Measurements from ENCODE around the gene CFAP46.

CFAP46 gene

DNA sequence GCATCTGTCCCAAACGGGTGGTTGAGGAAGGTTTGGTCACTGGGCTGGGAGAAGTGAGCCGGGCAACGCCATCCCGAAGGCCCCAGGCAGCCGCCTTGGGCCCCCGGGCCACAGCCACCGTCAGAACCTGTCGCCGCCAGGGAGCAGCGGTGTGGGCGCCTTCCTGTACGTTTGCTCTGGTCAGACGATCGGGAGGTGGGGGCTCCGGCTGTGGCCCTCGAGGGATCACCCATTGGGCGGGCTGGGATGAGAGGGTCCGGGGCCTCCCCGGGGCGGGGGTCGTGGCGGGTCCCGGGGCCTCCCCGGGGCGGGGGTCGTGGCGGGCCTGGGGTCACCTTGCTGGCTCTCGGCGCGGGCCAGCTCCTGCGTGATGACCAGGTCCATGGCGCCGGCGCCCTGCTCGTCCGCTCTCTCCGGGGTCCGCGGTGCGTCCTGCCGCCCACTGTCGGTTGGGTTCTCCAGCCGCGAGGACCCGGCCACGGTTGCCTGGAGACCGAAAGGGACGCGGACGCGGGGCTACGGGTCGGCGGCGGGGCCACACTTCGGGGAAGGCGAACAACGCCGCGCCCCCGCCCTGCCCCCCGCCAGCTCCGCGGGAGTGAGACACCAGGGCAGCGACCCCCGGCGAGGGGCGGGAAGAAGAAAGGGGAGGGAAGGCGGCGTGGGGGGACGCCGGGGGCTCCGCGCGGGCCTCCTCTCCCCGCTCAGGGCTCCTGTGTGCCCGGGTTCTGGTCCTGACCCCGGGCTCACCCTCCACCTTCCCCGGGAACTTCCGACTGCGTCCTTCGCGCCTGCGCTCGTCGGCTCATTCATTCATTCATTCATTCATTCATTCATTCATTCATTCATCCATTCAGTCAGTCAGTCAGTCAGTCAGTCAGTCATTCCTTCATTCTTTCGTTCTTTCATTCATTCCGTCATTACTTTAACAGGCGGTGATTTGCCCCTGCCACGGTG is at the start of gene CFAP46:
Gene CFAP46, minus strand, starts transcription at position 470 of the 957 bp plus-strand sequence. Its CDS starts 86 bp downstream, at position 384.
- Mint-ChIP-seq H3K9me3 (no peaks in the 10 kb centered on the region), H3K36me3 (ENCODE audit: low read depth) (no peaks in the 10 kb centered on the region), H3K4me1 (peaks cover 13% of the 10 kb centered on the region), H3K27ac (peak within 1 kb of the TSS; percentile 21), H3K27me3 (peaks cover 58% of the 10 kb centered on the region), H3K4me3 (peak within 1 kb of the TSS; percentile 77)
- DNase-seq (peak; percentile 44), ATAC-seq (no peak)

GRCh38 chr10:132991706-132992432 is 49.5 kb upstream of the CFAP46 start:
- no peaks in the 10 kb centered on the region for H3K4me1 Mint-ChIP-seq
- H3K9me3 Mint-ChIP-seq: no peaks in the 10 kb centered on the region
- H3K27ac Mint-ChIP-seq: no peak overlapping the region
- H3K27me3 Mint-ChIP-seq: no peaks in the 10 kb centered on the region
- DNase-seq (no peak), ATAC-seq (no peak)
- H3K4me3 Mint-ChIP-seq: no peak overlapping the region
- H3K36me3 Mint-ChIP-seq (ENCODE audit: low read depth): no peaks in the 10 kb centered on the region

DNA sequence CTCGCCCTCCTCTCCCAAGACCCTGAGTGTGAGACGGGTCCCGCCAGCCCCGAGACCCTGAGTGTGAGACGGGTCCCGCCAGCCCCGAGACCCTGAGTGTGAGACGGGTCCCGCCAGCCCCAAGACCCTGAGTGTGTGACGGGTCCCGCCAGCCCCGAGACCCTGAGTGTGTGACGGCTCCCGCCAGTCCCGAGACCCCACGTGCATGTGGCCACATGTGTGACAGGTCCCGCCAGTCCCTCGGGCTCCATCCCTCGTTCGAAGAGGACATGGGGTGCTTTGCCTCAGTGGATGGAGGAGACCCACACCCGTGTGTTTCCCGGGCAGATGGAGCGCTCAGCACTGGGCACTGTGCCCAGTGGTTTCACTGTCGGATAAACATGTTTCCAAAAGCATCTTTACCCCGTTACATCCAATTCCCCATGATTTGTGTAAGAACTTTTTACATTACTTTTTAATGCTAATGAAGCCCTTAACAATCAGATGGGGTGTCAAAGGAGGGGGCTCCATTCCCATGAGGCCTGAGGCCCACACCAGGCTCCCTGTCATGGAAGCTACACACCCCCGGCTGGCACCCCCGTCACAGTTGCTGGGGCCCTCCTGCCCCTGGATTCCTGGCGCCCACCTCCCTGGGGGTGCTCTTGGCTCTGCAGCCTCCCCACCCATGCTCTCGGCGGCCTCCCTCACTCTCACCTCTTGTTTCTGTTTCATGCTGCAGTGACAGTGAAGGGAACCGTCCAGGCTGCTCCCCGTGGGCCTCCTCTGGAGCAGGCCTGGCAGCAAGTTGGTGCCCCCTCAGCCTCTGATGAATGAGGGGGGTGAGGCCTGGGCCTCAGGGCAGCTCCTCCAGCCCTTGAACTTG is 48.5 kb upstream of the CFAP46 start:
- H3K9me3 Mint-ChIP-seq: no peaks in the 10 kb centered on the region
- H3K36me3 Mint-ChIP-seq (ENCODE audit: low read depth): no peaks in the 10 kb centered on the region
- DNase-seq: no peak
- no peak overlapping the region for H3K4me3 Mint-ChIP-seq
- ATAC-seq: no peak
- no peak overlapping the region for H3K27ac Mint-ChIP-seq
- no peaks in the 10 kb centered on the region for H3K4me1 Mint-ChIP-seq
- H3K27me3 Mint-ChIP-seq: no peaks in the 10 kb centered on the region

- H3K4me1 Mint-ChIP-seq: no peaks in the 10 kb centered on the region
- no peak overlapping the region for H3K4me3 Mint-ChIP-seq
- peaks cover 2% of the 10 kb centered on the region for H3K27me3 Mint-ChIP-seq
- no peaks in the 10 kb centered on the region for H3K9me3 Mint-ChIP-seq
- no peak for DNase-seq
- ATAC-seq: no peak
- no peak overlapping the region for H3K27ac Mint-ChIP-seq
- no peaks in the 10 kb centered on the region for H3K36me3 Mint-ChIP-seq (ENCODE audit: low read depth)
Measured at GRCh38 chr10:132989476-132990415, 47.4 kb upstream of the CFAP46 start.

DNA sequence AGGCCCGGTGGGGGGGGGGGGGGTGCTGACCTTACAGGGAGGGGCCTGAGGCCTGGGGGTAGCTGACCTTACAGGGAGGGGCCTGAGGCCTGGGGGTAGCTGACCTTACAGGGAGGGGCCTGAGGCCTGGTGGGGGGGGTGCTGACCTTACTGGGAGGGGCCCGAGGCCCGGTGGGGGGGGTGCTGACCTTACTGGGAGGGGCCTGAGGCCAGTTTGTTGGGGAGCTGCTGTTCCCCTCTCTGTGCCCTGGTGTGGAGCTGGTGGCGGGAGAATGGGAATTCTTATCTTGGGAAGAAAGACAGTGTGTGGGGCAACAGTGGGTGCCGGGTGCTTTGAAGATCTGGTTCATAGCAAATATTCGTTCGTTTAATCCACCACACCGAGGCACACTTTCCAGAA is 46.6 kb upstream of the CFAP46 start:
- ATAC-seq (no peak), DNase-seq (no peak)
- Mint-ChIP-seq H3K36me3 (ENCODE audit: low read depth) (no peaks in the 10 kb centered on the region), H3K27ac (no peak overlapping the region), H3K9me3 (no peaks in the 10 kb centered on the region), H3K4me1 (no peaks in the 10 kb centered on the region), H3K4me3 (no peak overlapping the region), H3K27me3 (peaks cover 2% of the 10 kb centered on the region)

DNA sequence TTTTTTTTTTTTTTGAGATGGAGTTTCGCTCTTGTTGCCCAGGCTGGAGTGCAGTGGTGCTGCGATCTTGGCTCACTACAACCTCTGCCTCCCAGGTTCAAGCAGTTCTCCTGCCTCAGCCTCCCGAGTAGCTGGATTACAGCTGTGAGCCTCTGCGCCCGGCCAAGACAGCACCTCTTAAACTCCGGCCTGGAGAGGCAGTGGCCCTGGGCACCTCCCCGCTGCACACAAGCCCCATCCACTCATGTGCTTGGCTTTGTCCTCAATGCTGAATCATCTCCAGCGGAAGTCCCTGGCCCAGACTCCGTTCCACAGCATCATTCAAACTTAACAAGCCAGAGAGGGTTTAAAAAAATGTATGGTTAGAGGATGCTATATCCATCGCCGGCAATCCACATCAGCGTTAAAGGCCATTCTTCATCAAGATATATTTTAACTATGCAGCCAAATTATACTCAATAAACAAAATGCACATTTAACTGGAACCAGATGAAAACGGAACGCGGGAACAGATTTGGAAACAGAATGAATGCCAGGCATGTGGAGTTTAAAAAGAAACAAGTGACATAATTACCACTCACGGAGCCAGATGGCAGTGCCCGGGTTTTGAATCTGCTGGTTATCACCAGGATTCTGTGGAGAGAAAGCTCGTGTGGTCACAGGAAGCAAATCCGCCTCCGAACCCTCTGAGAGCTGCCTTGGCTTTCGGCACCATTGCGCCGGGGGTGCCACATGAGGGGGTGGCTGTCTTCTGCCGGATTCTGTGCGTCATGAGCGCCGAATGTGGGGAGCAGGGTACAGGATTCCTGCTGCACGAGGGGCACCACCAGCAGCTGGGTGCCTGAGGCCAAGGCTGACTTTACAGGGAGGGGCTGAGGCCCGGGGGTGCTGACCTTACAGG is 45.6 kb upstream of the CFAP46 start:
- ATAC-seq (no peak), DNase-seq (no peak)
- no peak overlapping the region for H3K27ac Mint-ChIP-seq
- no peaks in the 10 kb centered on the region for H3K9me3 Mint-ChIP-seq
- H3K4me3 Mint-ChIP-seq: no peak overlapping the region
- H3K4me1 Mint-ChIP-seq: no peaks in the 10 kb centered on the region
- H3K27me3 Mint-ChIP-seq: peaks cover 2% of the 10 kb centered on the region
- no peaks in the 10 kb centered on the region for H3K36me3 Mint-ChIP-seq (ENCODE audit: low read depth)

- Mint-ChIP-seq H3K27me3 (peaks cover 2% of the 10 kb centered on the region), H3K4me3 (no peak overlapping the region), H3K4me1 (no peaks in the 10 kb centered on the region), H3K27ac (no peak overlapping the region), H3K9me3 (no peaks in the 10 kb centered on the region), H3K36me3 (ENCODE audit: low read depth) (no peaks in the 10 kb centered on the region)
- ATAC-seq: no peak
- no peak for DNase-seq
Measured at GRCh38 chr10:132986978-132987377, 44.6 kb upstream of the CFAP46 start.

GRCh38 chr10:132986576-132986975 is 44.2 kb upstream of the CFAP46 start:
- Mint-ChIP-seq H3K36me3 (ENCODE audit: low read depth) (no peaks in the 10 kb centered on the region), H3K27ac (no peak overlapping the region), H3K4me1 (no peaks in the 10 kb centered on the region), H3K4me3 (no peak overlapping the region), H3K27me3 (peaks cover 2% of the 10 kb centered on the region), H3K9me3 (no peaks in the 10 kb centered on the region)
- ATAC-seq: no peak
- no peak for DNase-seq

GRCh38 chr10:132986076-132986475 is 43.7 kb upstream of the CFAP46 start:
- Mint-ChIP-seq H3K4me3 (no peak overlapping the region), H3K27me3 (peaks cover 2% of the 10 kb centered on the region), H3K36me3 (ENCODE audit: low read depth) (no peaks in the 10 kb centered on the region), H3K9me3 (no peaks in the 10 kb centered on the region), H3K27ac (no peak overlapping the region), H3K4me1 (no peaks in the 10 kb centered on the region)
- no peak for ATAC-seq
- no peak for DNase-seq

DNA sequence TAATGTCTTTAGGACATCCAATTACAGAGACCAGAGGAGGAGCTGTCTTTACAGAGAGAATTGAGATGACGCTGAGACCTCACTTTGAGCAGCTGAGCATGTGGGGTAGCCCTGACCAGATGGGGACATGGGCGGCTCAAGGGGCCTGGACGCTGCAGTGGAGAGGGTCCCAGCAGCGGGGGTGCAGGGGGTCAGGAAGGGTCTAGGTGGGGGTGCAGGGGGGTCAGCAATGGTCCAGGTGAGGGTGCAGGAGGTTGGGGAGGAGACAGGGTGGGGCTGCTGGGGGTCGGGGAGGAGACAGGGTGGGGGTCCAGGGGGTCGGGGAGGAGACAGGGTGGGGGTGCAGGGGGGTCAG is 43.2 kb upstream of the CFAP46 start:
- no peaks in the 10 kb centered on the region for H3K9me3 Mint-ChIP-seq
- DNase-seq: no peak
- no peak overlapping the region for H3K4me3 Mint-ChIP-seq
- no peaks in the 10 kb centered on the region for H3K36me3 Mint-ChIP-seq (ENCODE audit: low read depth)
- H3K27ac Mint-ChIP-seq: no peak overlapping the region
- H3K27me3 Mint-ChIP-seq: peaks cover 2% of the 10 kb centered on the region
- no peaks in the 10 kb centered on the region for H3K4me1 Mint-ChIP-seq
- no peak for ATAC-seq

- H3K36me3 Mint-ChIP-seq (ENCODE audit: low read depth): no peaks in the 10 kb centered on the region
- DNase-seq: no peak
- ATAC-seq: no peak
- no peak overlapping the region for H3K27ac Mint-ChIP-seq
- peaks cover 2% of the 10 kb centered on the region for H3K27me3 Mint-ChIP-seq
- no peaks in the 10 kb centered on the region for H3K4me1 Mint-ChIP-seq
- no peaks in the 10 kb centered on the region for H3K9me3 Mint-ChIP-seq
- H3K4me3 Mint-ChIP-seq: no peak overlapping the region
Measured at GRCh38 chr10:132984801-132985545, 42.6 kb upstream of the CFAP46 start.

DNA sequence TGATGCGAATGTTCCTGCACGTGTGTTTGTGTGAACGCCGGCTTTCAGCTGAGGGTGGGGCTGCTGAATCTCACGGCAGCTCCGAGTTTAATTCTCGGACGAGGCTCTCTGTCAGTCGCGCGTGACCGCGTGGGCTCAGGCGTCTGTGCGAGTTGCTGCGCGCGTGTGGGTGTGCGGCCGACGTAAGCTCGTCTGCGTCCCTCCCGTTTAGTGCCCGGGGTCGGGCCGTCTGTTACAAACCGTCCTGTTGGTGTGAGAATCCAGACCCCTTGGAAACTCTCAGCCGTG is 41.6 kb upstream of the CFAP46 start:
- DNase-seq: no peak
- H3K4me1 Mint-ChIP-seq: no peaks in the 10 kb centered on the region
- no peak for ATAC-seq

More for the DNA sequence above, 41.6 kb upstream of the CFAP46 start:
- Mint-ChIP-seq H3K9me3 (no peaks in the 10 kb centered on the region), H3K27ac (no peak overlapping the region), H3K36me3 (ENCODE audit: low read depth) (no peaks in the 10 kb centered on the region), H3K27me3 (peaks cover 2% of the 10 kb centered on the region), H3K4me3 (no peak overlapping the region)
